GM18907 (cell line): ENCODE results near the gene COPB1.
A peak's percentile ranks its signal among the peaks of the same experiment; 100 is the strongest.

Source experiments
- ATAC-seq: cut with Tn5 transposase; IDR thresholded peaks from one replicate; pipeline ENCODE4 v1.9.1; 2021; ENCODE audit warnings: mild to moderate bottlenecking, moderate library complexity; ENCODE audit not compliant: unreplicated experiment

The COPB1 gene

DNA sequence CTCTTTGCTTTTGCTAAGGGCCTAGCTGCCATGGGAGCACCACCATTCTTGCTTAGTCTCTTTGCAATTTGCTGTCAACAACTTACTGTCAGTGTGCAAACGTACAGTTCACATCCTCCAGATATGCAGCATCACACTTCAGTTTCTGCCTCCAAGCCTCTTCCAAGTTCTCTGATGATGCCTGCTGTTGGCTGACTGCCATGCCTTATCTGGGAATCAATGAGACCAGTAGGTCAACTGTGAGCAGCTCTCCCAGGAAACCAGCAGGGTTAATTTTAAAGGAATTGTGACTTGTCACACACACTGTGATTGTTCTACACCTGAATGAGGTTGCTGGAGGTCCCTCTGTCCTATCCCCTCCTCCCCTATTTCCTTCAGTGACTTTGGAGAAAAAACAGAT, 56.0 kb downstream of the COPB1 start:
- ATAC-seq = no peak

DNA sequence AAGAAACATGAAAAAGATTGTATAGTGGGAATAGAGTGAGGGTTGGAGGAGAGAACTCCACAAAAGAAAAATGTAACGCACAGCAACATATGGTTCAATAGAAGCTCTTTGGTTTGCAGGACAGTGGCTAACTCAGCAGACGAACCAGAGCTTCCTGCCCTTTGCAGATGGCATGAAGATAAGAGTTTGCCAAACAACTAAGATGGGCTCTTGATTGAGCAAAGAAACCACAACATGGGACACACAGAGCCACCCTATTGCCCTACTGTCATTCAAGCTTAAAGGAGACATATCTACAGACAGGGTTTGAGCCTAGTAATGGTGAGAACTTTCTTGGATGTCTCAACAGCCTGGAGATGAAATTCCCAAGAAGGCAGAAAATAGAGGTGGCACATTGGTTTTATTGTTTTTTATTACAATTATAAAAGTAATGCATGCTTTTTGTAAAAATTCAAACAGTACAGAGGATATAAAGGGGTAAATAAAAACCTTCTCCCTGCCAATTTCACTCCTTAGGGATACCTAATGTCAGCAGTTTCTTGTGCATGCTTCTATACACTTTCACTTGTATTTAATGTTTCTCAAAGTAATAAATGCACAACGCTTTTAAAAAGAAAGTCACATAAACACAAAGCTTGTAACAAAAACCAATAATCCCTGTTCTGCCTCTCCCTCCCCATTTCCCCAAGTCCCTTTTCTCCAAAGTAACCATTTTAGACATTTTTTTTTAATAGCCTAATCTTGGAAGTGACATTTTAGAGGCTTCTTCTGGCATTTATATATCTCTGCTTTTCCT, 63.7 kb downstream of the COPB1 start:
- ATAC-seq = no peak

DNA sequence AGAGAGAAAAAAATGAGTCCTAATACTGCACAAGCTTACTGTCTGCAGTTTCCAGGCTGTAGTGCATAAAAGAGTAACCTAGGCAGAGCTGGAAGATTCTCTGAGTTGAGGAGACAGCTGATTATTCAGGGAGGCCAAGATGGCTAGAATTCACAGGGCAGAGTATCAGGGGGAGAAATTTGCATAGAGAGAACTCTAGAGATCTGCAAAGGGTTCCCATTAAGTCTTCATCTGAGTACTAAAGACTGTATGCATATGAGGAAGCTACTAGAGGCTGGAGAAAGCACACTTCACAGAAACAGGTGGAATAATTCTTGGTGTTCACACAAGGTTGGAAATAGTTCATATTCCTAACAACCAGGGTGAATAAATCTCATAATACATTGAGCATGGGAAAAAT, 74.0 kb downstream of the COPB1 start:
- no peak for ATAC-seq

DNA sequence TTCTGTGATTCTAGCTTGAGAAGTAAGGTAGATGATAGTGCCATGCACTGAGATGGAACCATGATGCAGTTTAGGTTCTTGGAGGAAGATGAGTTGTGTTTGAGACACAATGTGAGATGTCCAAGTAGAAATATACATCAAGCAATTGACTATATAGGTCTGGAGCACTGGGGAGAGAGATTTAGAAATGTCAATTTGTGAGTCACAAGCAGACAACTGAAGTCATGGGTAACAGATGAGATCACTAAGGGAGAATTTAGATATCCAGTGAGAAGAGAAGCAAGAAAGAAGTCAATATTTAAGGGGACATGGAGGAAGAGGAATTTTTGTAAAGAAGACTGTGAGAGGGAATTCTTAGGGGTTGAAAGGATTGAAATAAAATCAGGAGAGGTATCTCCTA, 75.5 kb downstream of the COPB1 start:
- no peak for ATAC-seq

DNA sequence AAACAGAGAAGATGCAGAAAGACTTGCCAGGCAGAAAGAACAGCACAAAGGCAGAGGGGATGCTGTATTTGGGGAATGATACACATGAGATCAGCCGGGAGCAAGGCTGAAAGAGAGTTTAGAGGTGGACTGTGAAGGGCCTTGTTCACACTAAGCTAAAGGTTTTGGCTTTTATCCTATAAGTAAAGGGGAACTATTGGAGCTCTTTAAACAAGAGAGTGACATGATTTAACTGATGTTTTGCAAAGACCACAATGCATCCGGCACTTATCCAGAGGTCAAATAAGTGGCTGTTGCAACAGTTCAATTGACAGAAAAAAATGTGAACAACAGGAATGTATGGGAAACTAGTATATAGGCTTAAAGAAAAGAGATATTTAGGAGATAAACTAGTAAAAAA, 76.0 kb downstream of the COPB1 start:
- ATAC-seq = no peak

DNA sequence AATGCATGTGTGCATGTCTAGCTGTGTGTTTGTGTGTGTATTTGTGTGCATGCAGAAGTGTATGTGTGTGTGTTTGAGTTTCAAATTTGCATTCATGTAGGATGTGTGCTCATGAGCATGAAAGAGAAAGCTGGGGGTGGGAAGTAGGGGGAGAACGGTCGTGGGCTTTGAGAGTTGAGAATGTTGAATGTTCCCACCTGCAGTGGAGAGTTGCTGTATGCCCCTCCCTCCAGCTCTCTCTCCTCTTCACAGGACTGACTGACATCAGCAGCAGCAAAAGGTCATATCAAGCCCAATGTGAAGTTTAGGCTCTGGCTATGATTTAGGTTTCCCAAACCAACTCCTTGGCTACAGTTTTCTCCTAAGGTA, 76.8 kb downstream of the COPB1 start:
- ATAC-seq = no peak

DNA sequence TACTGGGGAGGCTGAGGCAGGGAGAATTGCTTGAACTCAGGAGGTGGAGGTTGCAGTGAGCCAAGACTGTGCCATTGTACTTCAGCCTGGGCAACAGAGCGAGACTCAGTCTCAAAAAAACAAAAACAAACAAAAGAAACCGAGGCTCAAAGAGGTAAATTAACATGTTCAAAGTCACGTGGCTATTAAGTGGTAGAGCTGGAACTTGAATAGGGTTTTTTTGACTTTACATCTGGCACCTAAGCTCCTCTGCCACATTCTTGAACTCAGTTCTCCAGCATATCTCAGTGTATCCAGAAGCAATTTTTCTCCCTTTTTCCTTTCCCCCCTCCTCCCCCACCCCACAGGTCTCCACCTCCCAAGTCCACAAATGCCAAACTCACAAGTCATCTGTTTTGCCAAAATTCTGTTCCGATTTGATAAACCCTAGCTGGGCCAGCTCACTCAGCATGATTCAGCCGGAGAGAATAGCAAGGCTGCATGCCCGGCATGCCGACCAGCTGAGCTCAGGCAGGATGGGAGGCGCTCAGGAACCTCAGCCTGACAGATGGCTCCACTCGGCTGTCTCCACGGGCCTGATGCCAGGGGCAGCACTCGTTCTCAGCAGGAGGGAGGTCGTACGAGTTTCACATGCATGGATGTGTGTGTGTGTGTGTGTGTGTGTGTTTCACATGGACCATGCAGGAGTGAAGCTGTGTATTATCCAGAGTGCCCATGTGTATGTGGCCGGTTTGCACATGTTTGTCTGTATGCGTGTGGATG, 77.4 kb downstream of the COPB1 start:
- no peak for ATAC-seq

DNA sequence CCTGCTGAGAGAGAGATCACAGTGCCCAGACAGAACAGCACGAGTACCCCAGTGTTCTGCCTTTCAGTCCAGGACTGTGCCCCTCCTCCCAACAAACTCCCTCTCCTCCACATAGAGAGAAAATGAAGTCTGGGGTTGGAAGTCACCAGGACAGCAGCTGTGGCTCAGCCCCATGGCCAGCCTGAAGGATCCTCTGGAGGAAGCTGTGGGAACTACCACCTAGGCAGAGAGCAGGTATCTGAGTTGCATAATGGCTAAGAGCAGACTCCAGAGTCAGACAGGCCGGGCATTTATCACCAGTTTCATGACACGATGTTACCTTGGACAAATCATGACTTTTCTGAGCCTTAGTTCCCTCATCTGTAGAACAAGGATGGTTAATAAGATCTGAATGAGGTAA, 79.4 kb downstream of the COPB1 start:
- no peak for ATAC-seq

DNA sequence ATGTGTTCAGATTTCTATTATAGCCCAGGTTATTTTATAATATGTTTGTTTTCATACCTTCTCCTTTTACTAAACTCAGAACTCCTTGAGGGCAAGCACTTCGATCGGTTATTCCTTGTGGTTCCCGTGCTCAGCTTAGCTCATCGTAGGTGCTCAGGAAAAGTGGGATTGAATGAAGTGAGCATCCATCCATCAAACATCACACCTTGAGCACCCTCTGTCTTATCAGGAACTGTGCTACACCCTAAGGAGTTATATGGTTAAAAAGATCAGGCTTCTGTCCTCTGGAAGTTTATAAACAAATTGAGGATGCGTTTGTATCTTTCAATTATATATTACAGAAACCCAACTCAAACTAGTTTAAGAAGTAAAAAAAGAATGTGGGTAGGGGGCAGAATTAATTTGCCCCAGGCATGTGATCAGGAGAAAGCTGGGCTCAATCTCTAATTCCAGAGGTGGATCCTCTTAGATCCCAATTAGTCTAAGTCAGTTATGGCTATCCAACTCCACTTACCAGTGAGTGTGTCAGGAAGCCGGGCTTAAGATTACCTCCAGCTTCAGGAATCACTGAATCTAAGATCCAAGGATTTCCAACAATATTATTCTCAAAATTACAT, 80.7 kb downstream of the COPB1 start:
- no peak for ATAC-seq

DNA sequence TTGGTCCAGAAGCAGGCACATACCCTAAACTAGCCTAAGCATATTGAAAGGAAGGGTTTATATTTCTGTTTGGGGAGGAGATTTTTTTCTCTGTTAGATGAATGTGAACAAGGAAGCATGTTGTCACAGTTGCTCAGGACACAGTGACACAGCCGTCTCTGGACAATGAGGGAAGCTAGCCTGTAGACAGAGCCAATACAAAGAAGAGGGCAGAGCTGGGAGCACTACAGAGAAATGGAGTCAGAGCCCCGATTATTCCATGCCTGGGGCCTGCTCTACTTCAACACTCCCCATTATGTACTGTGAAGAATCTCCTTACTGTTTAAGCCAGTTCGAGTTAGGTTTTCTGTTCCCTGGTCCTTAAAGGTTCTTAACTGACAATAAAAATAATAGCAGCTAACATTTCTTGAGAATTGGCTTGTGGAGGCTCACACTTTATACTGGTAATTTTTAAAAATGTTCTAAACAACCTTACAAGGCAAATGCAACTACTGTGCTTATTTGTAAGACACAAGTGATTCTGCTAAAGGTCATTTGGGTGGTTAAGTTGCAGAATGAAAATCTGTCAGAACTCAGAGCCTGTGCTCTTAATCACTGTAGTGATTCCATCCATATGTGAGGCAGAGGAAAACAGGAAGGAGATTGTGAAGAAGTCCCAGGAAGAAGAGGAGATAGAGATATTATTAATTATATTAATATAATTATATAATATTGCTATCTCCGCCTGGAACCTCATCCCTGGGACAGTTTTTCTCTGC, 81.8 kb downstream of the COPB1 start:
- ATAC-seq = no peak

DNA sequence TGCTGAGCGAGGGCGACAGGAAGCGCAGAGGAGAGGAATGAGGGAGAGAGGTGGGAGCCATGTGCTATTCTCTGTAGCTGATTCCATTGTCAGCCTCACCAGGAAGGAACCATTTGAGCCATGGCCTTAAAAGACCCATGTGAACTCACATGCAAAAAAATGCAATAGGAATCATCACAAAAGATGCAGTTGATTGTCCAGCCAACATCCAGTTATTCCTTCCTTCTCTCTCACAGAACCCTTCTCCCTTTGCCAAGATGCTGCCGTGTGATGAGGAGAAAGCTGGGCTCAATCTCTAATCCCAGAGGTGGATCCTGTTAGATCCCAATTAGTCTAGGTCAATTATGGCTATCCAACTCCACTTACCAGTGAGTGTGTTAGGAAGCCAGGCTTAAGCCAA, 82.4 kb downstream of the COPB1 start:
- ATAC-seq = no peak

DNA sequence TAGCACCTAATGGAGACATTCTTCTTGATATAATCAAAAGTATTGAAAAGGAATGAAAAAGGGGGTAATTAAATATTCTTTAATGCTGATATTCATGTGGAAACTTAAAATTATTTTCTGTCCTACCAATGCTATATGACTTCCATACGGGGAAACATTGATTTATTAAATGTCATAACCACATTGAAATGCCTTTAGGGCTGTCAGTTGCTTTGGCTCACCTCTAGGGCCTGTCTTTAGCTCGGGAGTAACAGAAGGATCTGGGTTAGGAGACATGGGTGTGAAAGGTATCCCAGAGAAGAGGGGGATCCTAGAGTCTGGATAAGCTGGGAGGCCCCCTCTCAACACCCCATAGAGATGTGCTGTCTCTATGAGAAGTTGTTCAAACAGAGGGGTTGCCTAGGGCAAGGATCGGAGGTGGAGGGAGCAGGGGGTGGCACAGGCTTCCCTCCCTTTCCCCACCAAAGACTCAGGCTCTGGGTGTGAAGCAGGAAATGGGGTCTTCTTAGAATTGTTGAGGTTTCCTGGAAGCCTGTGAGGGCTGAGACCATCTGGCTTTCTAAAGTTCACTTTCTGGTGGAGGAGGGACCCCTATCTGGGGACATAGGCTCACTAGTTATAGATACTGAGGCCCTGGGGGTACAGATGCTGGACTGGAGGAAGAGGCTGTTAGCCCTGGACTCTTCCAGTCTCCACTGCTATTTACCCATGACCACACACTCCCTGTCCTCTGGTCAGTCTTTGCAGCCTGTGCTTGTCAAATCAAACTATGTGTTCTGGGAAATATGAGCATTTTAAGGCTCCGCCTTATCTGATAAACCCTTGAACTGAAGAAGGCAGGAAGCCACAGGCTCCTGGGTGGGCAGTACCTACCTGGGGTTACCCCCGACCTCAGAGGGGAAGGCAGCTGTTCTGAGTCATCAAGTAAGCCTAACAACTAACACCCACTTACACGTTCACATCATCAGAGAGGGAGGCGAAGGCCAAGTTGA, 84.8 kb downstream of the COPB1 start:
- ATAC-seq = peak; percentile 92

DNA sequence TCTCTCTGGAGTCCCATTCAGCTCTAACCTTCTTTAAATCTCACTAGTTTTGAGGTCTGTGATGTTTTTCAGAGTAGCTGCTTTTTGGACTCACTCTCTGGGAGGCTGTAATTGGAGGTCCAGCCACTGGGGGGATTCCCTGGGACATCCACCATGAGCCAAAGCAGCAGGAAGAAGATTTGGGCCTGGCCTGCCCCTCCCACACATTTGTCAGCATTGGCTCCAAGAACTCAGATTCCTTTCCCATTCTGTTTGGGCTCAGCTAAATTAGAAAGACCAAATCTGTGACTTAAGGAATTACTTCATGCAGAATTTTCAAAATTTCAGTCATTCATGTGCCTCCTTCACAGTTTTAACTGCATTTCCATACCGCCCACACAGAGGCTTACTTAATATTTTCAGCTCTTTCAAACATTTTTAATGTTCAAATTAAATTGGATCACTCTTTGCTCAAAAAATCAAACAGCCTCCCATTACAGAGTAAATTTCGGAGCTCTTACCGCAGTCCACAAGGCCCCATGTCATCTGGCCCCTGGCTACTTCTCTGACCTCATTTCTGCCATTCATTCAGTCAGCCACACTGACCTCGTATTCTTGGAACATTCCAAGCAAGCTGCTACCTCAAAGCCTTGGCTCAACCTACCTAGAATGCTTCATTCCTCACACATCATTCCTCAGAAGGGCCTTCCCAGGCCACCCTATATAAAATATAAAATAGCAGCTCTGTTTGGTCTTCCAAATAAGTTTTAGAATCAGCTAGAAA, 86.1 kb downstream of the COPB1 start:
- ATAC-seq = no peak

DNA sequence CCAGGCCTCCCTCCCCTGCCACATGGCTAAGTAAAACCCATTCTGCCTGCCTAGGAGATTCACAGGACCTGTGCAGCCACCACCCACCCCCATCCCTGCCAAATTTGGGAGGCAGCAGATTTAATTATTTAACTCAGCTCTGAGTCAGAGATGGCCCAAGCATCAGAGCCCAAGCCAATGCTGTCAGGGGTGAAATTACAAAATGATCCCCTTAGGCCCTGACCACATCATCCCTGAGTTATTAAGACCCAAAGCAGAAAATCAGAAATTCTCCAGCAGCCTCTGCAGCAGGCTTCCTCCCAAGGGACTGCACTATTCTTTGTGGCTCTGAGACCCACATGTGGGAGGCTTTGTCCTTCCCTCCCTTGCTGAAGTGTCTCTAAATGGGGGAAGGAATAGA, 87.8 kb downstream of the COPB1 start:
- ATAC-seq = no peak

DNA sequence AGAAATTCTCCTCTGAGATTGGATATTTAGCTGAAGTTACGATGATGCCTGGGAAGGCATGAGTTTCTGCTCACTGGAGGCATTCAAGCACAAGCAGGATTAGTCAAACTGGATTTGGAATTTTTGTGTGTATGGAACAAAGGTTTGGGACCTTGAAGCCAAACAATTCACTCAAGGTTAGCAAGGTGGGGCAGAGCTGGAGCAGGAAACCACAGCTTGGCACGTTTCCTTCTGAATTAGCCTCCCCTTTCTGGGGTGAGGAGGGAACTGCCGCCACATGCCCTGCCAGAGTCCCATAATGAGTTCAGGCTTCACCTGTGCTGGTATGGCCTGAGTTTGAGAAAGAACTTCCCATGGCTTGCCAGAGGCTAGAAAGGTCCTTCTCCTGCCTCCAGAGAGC, 89.7 kb downstream of the COPB1 start:
- no peak for ATAC-seq

DNA sequence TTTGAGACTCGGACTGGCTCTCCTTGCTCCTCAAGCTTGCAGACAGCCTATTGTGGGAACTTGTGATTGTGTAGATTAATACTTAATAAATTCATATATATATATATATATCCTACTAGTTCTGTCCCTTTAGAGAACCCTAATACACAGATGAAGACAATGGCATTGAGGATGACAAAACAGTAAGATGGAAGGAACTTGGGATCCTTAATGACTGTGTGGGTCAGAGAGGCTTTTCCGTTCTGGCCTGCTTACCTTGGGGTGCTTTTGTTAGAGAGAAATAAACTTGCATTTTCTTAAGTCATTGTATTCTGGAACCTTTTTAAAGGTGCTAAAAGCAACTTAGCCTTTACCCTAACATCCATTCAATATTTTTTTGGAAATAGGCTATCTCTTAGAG, 91.0 kb downstream of the COPB1 start:
- no peak for ATAC-seq
